Keratinocyte (primary cell): ENCODE results near the gene NANOS3.

Experiments used
- CTCF ChIP-seq, 3 experiments: IDR thresholded peaks in 1 of 3; conservative IDR thresholded peaks in 1 of 3; optimal IDR thresholded peaks in 1 of 3; 2 replicates in 2 of 3; 3 replicates in 1 of 3; pipeline versions ENCODE3 to v1.5.1; 2011; ENCODE audit warnings: low read length in 3 of 3, mild to moderate bottlenecking in 3 of 3, moderate library complexity in 2 of 3, control low read depth in 1 of 3, inconsistent platforms in 1 of 3; ENCODE audit not compliant: insufficient read depth in 2 of 3; ENCODE audit errors: extremely low read depth in 1 of 3
- EZH2 ChIP-seq: IDR thresholded peaks from one replicate; pipeline ENCODE4 v1.6.1; 2012; ENCODE audit warnings: inconsistent platforms, mild to moderate bottlenecking, low read length, moderate library complexity

GRCh38 chr19:13909430-13909829, 32.5 kb downstream of the NANOS3 start:
- TF ChIP-seq EZH2 = no peak
- TF ChIP-seq CTCF (optimal IDR thresholded peaks at IDR 0.05 in 1 of 3, IDR thresholded peaks at IDR 0.05 in 1 of 3, conservative IDR thresholded peaks at IDR 0.05 in 1 of 3; ENCODE audit: extremely low read depth in 1 of 3, insufficient read depth in 2 of 3, low read length in 3 of 3) = no peak
